Measurements from ENCODE around the gene AP1M2.

GRCh38 chr19:10621966-10622365 is 34.9 kb upstream of the AP1M2 start:
- TF ChIP-seq, protein P1, sequence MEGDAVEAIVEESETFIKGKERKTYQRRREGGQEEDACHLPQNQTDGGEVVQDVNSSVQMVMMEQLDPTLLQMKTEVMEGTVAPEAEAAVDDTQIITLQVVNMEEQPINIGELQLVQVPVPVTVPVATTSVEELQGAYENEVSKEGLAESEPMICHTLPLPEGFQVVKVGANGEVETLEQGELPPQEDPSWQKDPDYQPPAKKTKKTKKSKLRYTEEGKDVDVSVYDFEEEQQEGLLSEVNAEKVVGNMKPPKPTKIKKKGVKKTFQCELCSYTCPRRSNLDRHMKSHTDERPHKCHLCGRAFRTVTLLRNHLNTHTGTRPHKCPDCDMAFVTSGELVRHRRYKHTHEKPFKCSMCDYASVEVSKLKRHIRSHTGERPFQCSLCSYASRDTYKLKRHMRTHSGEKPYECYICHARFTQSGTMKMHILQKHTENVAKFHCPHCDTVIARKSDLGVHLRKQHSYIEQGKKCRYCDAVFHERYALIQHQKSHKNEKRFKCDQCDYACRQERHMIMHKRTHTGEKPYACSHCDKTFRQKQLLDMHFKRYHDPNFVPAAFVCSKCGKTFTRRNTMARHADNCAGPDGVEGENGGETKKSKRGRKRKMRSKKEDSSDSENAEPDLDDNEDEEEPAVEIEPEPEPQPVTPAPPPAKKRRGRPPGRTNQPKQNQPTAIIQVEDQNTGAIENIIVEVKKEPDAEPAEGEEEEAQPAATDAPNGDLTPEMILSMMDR (IDR thresholded peaks at IDR 0.05): no peak
- TF ChIP-seq EZH2phosphoT487 (IDR thresholded peaks at IDR 0.05) (no peak), EZH2 (IDR thresholded peaks at IDR 0.05) (no peak)
